AG04450 (cell line): ENCODE results near the gene GDPD3. TPM values are rescaled to one million over a fixed set of nuclear protein-coding genes. Genes with fewer than 3 reads are reported as not detected.
A peak's percentile ranks its signal among the peaks of the same experiment; 100 is the strongest.
"Not testable (repeated sequence)": the region's sequence is repeated elsewhere in the genome, so short reads cannot be mapped to it uniquely, and the experiment has no call there.

ENCODE experiments used
- CTCF ChIA-PET: fragments of 300-600, 350-600 bp; formaldehyde crosslinking; extraction: SDS; loops from one replicate; lab custom pipeline; 2022; ENCODE audit warnings: antibody characterized with exemption, inconsistent platforms; lab: Charles Lee
- POLR2A ChIA-PET: fragments of 350-600 bp; formaldehyde crosslinking; extraction: SDS; loops from one replicate; lab custom pipeline; 2021; ENCODE audit warnings: antibody characterized with exemption, inconsistent platforms; lab: Yijun Ruan, JAX
- DNase-seq: peaks from one replicate; pipeline ENCODE4 v3.0.0-alpha.2; 2011; ENCODE audit warnings: low read depth, low spot score
- H3K27ac ChIP-seq: one replicate; pipeline ENCODE4 v1.5.1; 2012; ENCODE audit warnings: low read depth, low read length, control low read depth
- H3K27me3 ChIP-seq: one replicate; pipeline ENCODE4 v1.6.0; 2012; ENCODE audit warnings: low read length; ENCODE audit not compliant: control insufficient read depth, insufficient read depth
- H3K4me3 ChIP-seq: 2 replicates; pipeline ENCODE4 v1.5.1; 2011; ENCODE audit warnings: mild to moderate bottlenecking, low read depth, low read length, control low read depth
- H3K9me3 ChIP-seq: 2 replicates; pipeline ENCODE4 v1.5.1; 2012; ENCODE audit warnings: low read length; ENCODE audit not compliant: control insufficient read depth, insufficient read depth
- CTCF ChIP-seq: IDR thresholded peaks from 2 replicates; pipeline ENCODE4 v1.5.1; 2011; ENCODE audit warnings: low read depth, low read length, control low read depth, inconsistent platforms
- polyA plus RNA-seq: library from polyadenylated mRNA; depleted of rRNA; stranded (reverse); fragments of >200 nt; gene quantifications from 2 replicates; pipeline ENCODE4 v1.2.3, GENCODE V29; 2011

GDPD3 gene
- polyA plus RNA-seq, 1 experiment: 1.9 TPM

GRCh38 chr16:30127993-30128392 is 14.7 kb upstream of the GDPD3 start:
- TF ChIP-seq CTCF: no peak
- DNase-seq: no peak
- no peaks in the 10 kb centered on the region for H3K9me3 ChIP-seq
- CTCF ChIA-PET: no interaction called here
- POLR2A ChIA-PET: no interaction called here
- H3K4me3 ChIP-seq: no peak overlapping the region
- no peaks in the 10 kb centered on the region for H3K27me3 ChIP-seq
- no peak overlapping the region for H3K27ac ChIP-seq

GRCh38 chr16:30125690-30126089 is 12.4 kb upstream of the GDPD3 start:
- H3K4me3 ChIP-seq, CTCF ChIA-PET, H3K27me3 ChIP-seq, H3K9me3 ChIP-seq, DNase-seq, H3K27ac ChIP-seq, POLR2A ChIA-PET: not testable (repeated sequence)

- Histone ChIP-seq H3K27ac (no peak overlapping the region), H3K27me3 (no peaks in the 10 kb centered on the region), H3K4me3 (no peak overlapping the region), H3K9me3 (no peaks in the 10 kb centered on the region)
- CTCF ChIA-PET: no interaction called here
- POLR2A ChIA-PET: no interaction called here
- TF ChIP-seq CTCF: no peak
- DNase-seq: no peak
Measured at GRCh38 chr16:30124985-30125379, 11.6 kb upstream of the GDPD3 start.

GRCh38 chr16:30122604-30123160 is 9.3 kb upstream of the GDPD3 start:
- peak overlapping the region; percentile 82 for H3K4me3 ChIP-seq
- H3K27ac ChIP-seq: no peak overlapping the region
- H3K27me3 ChIP-seq: no peaks in the 10 kb centered on the region
- no peaks in the 10 kb centered on the region for H3K9me3 ChIP-seq
- no peak for DNase-seq
- ChIA-PET CTCF (no interaction called here), POLR2A (interaction anchor here (0.6 to 1.8 kb wide), 2 partner anchors 19 to 57 kb away, joined by 8 read pairs; partner anchors contain the start of gene ALDOA)
- no peak for TF ChIP-seq CTCF

GRCh38 chr16:30121741-30122571 is 8.6 kb upstream of the GDPD3 start:
- CTCF ChIA-PET: no interaction called here
- no peak overlapping the region for H3K27ac ChIP-seq
- DNase-seq: no peak
- H3K9me3 ChIP-seq: no peaks in the 10 kb centered on the region
- peak overlapping the region; percentile 82 for H3K4me3 ChIP-seq
- H3K27me3 ChIP-seq: no peaks in the 10 kb centered on the region
- TF ChIP-seq CTCF: no peak
- POLR2A ChIA-PET: interaction anchor here (0.6 kb wide), 2 partner anchors 20 to 528 kb away, joined by 6 to 8 read pairs; no protein-coding TSS in a partner anchor
